Measurements from ENCODE around the gene ARL9. TPM values are rescaled to one million over a fixed set of nuclear protein-coding genes. Genes with fewer than 3 reads are reported as not detected.

The ARL9 gene
- total RNA-seq, 1 experiment from 2014 or later: 0.36 TPM

GRCh38 chr4:56480691-56481090 is 24.9 kb upstream of the ARL9 start:
- no peaks in the 10 kb centered on the region for H3K4me1 ChIP-seq
- no peaks in the 10 kb centered on the region for H3K27me3 ChIP-seq (replicated peaks; ENCODE audit: control insufficient read depth, insufficient read depth, low read length)
- no TSS peak for BruUV-seq (replicated peaks)
- no peak for TF ChIP-seq CTCF (IDR thresholded peaks at IDR 0.05; ENCODE audit: insufficient read depth in 1 of 2, low read depth in 1 of 2, low read length in 1 of 2, severe bottlenecking in 1 of 2, unreplicated experiment in 1 of 2)
- Mint-ChIP-seq H3K36me3 (ENCODE audit: insufficient read depth, unreplicated experiment) (peaks cover 74% of the 10 kb centered on the region), H3K4me1 (ENCODE audit: low read depth, unreplicated experiment) (no peaks in the 10 kb centered on the region), H3K27me3 (ENCODE audit: insufficient read depth, unreplicated experiment) (no peaks in the 10 kb centered on the region), H3K9me3 (ENCODE audit: unreplicated experiment) (no peaks in the 10 kb centered on the region), H3K27ac (ENCODE audit: unreplicated experiment) (no peak overlapping the region), H3K4me3 (ENCODE audit: unreplicated experiment) (no peak overlapping the region)
- CTCF ChIA-PET: no interaction called here
- DNase-seq: no peak
- POLR2A ChIA-PET: interaction anchor here (1.0 kb wide), 1 partner anchor 93 kb away, joined by 3 read pairs; the partner anchor contains the start of gene AASDH
- H3K4me3 ChIP-seq (ENCODE audit: low read depth, low read length): no peak overlapping the region
- intact Hi-C loops (cut with micrococcal nuclease; ENCODE audit: unreplicated experiment): no loop called here
- peaks cover 2% of the 10 kb centered on the region for H3K36me3 ChIP-seq (ENCODE audit: control insufficient read depth, insufficient read depth, low read length)
- no peaks in the 10 kb centered on the region for H3K9me3 ChIP-seq

GRCh38 chr4:56496241-56496640 is 9.3 kb upstream of the ARL9 start:
- H3K9me3 ChIP-seq: no peaks in the 10 kb centered on the region
- Mint-ChIP-seq H3K27me3 (ENCODE audit: insufficient read depth, unreplicated experiment) (no peaks in the 10 kb centered on the region), H3K4me3 (ENCODE audit: unreplicated experiment) (no peak overlapping the region), H3K9me3 (ENCODE audit: unreplicated experiment) (no peaks in the 10 kb centered on the region), H3K27ac (ENCODE audit: unreplicated experiment) (no peak overlapping the region), H3K36me3 (ENCODE audit: insufficient read depth, unreplicated experiment) (peaks cover 65% of the 10 kb centered on the region), H3K4me1 (ENCODE audit: low read depth, unreplicated experiment) (no peaks in the 10 kb centered on the region)
- intact Hi-C loops (cut with micrococcal nuclease; ENCODE audit: unreplicated experiment): no loop called here
- H3K36me3 ChIP-seq (ENCODE audit: control insufficient read depth, insufficient read depth, low read length): no peaks in the 10 kb centered on the region
- CTCF ChIA-PET: interaction anchor here (0.7 kb wide), 1 partner anchor 49 kb away, joined by 3 read pairs; no protein-coding TSS in a partner anchor
- no peak for TF ChIP-seq CTCF (IDR thresholded peaks at IDR 0.05; ENCODE audit: insufficient read depth in 1 of 2, low read depth in 1 of 2, low read length in 1 of 2, severe bottlenecking in 1 of 2, unreplicated experiment in 1 of 2)
- POLR2A ChIA-PET: no interaction called here
- no peaks in the 10 kb centered on the region for H3K27me3 ChIP-seq (replicated peaks; ENCODE audit: control insufficient read depth, insufficient read depth, low read length)
- no peak overlapping the region for H3K4me3 ChIP-seq (ENCODE audit: low read depth, low read length)
- BruUV-seq (replicated peaks): no TSS peak
- no peak for DNase-seq
- H3K4me1 ChIP-seq: no peaks in the 10 kb centered on the region

GRCh38 chr4:56511098-56511497 is 5.5 kb downstream of the ARL9 start:
- POLR2A ChIA-PET: no interaction called here
- no peaks in the 10 kb centered on the region for H3K27me3 ChIP-seq (replicated peaks; ENCODE audit: control insufficient read depth, insufficient read depth, low read length)
- Mint-ChIP-seq H3K9me3 (ENCODE audit: unreplicated experiment) (peaks cover 9% of the 10 kb centered on the region), H3K4me3 (ENCODE audit: unreplicated experiment) (no peak overlapping the region), H3K4me1 (ENCODE audit: low read depth, unreplicated experiment) (no peaks in the 10 kb centered on the region), H3K27me3 (ENCODE audit: insufficient read depth, unreplicated experiment) (no peaks in the 10 kb centered on the region), H3K27ac (ENCODE audit: unreplicated experiment) (no peak overlapping the region), H3K36me3 (ENCODE audit: insufficient read depth, unreplicated experiment) (no peaks in the 10 kb centered on the region)
- H3K4me3 ChIP-seq (ENCODE audit: low read depth, low read length): no peak overlapping the region
- intact Hi-C loops (cut with micrococcal nuclease; ENCODE audit: unreplicated experiment): no loop called here
- H3K4me1 ChIP-seq: no peaks in the 10 kb centered on the region
- no peak for TF ChIP-seq CTCF (IDR thresholded peaks at IDR 0.05; ENCODE audit: insufficient read depth in 1 of 2, low read depth in 1 of 2, low read length in 1 of 2, severe bottlenecking in 1 of 2, unreplicated experiment in 1 of 2)
- H3K9me3 ChIP-seq: no peaks in the 10 kb centered on the region
- DNase-seq: no peak
- CTCF ChIA-PET: no interaction called here
- no TSS peak for BruUV-seq (replicated peaks)
- no peaks in the 10 kb centered on the region for H3K36me3 ChIP-seq (ENCODE audit: control insufficient read depth, insufficient read depth, low read length)

Measured in Caco-2 (cell line).